Upper lobe of right lung (tissue), 1 donor: ENCODE results near the gene LEF1. TPM values are rescaled to one million over a fixed set of nuclear protein-coding genes. Genes with fewer than 3 reads are reported as not detected.

Source experiments
- ATAC-seq: fragments of 200-7000 bp; cut with Tn5 transposase; one replicate; pipeline ENCODE4 v1.9.1; 2020; ENCODE audit warnings: mild to moderate bottlenecking, moderate library complexity
- DNase-seq: peaks from one replicate; pipeline ENCODE4 v3.0.0-alpha.2; 2020
- H3K27ac ChIP-seq: fragments of 200-600 bp; one replicate; pipeline ENCODE4 v1.8.0; 2022
- H3K27me3 ChIP-seq: fragments of 200-600 bp; one replicate; pipeline ENCODE4 v1.8.0; 2022; ENCODE audit warnings: mild to moderate bottlenecking
- H3K36me3 ChIP-seq: fragments of 200-600 bp; one replicate; pipeline ENCODE4 v1.8.0; 2022
- H3K4me1 ChIP-seq: fragments of 200-600 bp; one replicate; pipeline ENCODE4 v1.8.0; 2022
- H3K4me3 ChIP-seq: fragments of 200-600 bp; one replicate; pipeline ENCODE4 v1.8.0; 2022; ENCODE audit warnings: mild to moderate bottlenecking
- H3K9me3 ChIP-seq: fragments of 200-600 bp; one replicate; pipeline ENCODE4 v1.8.0; 2022
- intact Hi-C: fragments of 100-400 bp; cut with DNase I; formaldehyde crosslinking; loops from one replicate; pipeline ENCODE4 v1.11.0; 2022
- total RNA-seq: library from RNA; stranded (reverse); fragmentation: NEBNext Ultra II Directional; extraction: Animal tissue kit (Norgen Biotek cat#: 25700); gene quantifications from one replicate; pipeline ENCODE4 v1.2.1, GENCODE V29; 2021
- TF ChIP-seq, protein P1 (sequence below): fragments of 200-600 bp; IDR thresholded peaks from one replicate; pipeline ENCODE4 v1.8.0; 2022; ENCODE audit warnings: antibody characterized with exemption
- donor health status: DM: no; HTN: yes; CAD: no; lungs with severe emphysema.

LEF1 gene
- total RNA-seq, 1 donor from 2014 or later, result 9.1 TPM

DNA sequence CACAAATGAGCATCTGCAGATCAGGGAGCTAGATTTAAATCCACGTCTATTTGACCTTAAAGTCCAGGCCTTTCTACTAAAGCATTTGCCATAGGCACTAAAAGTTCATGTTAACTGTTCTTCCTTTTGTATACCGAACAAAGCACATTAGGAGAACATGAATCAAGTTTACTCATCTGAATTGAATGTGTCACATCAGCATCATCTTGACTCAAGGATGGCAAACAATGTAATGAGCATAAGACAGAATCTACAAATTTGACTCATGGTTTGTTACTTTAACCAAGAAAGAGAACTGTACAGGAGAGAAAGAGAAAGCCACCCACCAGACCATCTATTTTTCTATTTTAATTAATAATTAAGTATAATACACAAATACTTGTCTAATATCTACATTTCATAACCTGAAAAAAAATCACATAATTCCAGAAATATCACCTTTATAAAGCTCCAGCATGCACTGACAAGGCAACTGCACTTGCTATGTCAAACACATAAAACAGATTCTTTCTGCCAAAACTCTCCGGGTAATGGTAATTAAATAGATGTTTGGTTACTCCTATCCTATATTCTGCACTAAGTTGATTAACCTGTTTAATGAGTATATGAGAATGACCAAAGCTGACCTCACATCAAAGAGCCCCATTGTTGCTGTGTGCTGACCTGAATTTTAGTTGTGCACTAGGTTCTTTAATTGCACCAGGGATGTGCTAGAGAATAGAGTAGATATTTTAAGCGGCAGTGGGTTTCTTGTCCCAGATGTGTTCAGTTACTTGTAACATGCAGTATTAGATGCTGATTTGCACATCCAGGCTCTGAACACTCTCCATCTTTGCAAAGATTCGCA, 42.5 kb upstream of the LEF1 start:
- DNase-seq (no peak), ATAC-seq (no peak)
- Histone ChIP-seq H3K27ac (no peak overlapping the region), H3K4me3 (no peak overlapping the region), H3K36me3 (no peaks in the 10 kb centered on the region), H3K9me3 (no peaks in the 10 kb centered on the region), H3K4me1 (no peaks in the 10 kb centered on the region), H3K27me3 (no peaks in the 10 kb centered on the region)
- intact Hi-C loops, result no loop called here
- TF ChIP-seq, protein P1, sequence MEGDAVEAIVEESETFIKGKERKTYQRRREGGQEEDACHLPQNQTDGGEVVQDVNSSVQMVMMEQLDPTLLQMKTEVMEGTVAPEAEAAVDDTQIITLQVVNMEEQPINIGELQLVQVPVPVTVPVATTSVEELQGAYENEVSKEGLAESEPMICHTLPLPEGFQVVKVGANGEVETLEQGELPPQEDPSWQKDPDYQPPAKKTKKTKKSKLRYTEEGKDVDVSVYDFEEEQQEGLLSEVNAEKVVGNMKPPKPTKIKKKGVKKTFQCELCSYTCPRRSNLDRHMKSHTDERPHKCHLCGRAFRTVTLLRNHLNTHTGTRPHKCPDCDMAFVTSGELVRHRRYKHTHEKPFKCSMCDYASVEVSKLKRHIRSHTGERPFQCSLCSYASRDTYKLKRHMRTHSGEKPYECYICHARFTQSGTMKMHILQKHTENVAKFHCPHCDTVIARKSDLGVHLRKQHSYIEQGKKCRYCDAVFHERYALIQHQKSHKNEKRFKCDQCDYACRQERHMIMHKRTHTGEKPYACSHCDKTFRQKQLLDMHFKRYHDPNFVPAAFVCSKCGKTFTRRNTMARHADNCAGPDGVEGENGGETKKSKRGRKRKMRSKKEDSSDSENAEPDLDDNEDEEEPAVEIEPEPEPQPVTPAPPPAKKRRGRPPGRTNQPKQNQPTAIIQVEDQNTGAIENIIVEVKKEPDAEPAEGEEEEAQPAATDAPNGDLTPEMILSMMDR, result no peak

DNA sequence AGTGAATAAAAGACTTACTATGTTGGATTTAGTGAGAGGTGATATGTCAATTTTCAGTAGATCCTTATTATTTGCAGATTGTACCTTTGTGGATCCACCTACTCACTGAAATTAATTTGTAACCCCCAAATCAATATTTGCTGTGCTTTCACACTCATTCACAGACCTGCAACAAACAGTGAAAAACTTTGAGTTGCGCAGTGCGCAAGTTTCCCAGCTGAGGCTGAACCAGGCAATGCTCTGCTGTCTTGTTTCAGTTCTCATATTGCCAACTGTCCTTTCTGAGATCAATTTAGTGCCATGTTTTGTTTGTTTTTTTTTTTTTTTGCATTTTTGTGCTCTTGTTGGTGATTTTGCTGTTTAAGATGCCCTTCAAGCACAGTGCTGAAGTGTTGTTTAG, 40.8 kb upstream of the LEF1 start:
- Histone ChIP-seq H3K9me3 (no peaks in the 10 kb centered on the region), H3K27ac (no peak overlapping the region), H3K27me3 (no peaks in the 10 kb centered on the region), H3K4me3 (no peak overlapping the region), H3K4me1 (no peaks in the 10 kb centered on the region), H3K36me3 (no peaks in the 10 kb centered on the region)
- DNase-seq, result no peak
- intact Hi-C loops, result no loop called here
- no peak for ATAC-seq
- TF ChIP-seq, protein P1, result no peak

- TF ChIP-seq, protein P1, result no peak
- intact Hi-C loops, result no loop called here
These were observed 37.1 kb upstream of the LEF1 start for GRCh38 chr4:108205859-108206258.

GRCh38 chr4:108204518-108204917, 35.8 kb upstream of the LEF1 start:
- intact Hi-C loops, result no loop called here

More at GRCh38 chr4:108205859-108206258, 37.1 kb upstream of the LEF1 start:
- no peaks in the 10 kb centered on the region for H3K27me3 ChIP-seq
- H3K4me3 ChIP-seq, result no peak overlapping the region
- no peaks in the 10 kb centered on the region for H3K4me1 ChIP-seq
- no peak for DNase-seq
- no peaks in the 10 kb centered on the region for H3K36me3 ChIP-seq
- ATAC-seq, result no peak
- no peaks in the 10 kb centered on the region for H3K9me3 ChIP-seq
- no peak overlapping the region for H3K27ac ChIP-seq

DNA sequence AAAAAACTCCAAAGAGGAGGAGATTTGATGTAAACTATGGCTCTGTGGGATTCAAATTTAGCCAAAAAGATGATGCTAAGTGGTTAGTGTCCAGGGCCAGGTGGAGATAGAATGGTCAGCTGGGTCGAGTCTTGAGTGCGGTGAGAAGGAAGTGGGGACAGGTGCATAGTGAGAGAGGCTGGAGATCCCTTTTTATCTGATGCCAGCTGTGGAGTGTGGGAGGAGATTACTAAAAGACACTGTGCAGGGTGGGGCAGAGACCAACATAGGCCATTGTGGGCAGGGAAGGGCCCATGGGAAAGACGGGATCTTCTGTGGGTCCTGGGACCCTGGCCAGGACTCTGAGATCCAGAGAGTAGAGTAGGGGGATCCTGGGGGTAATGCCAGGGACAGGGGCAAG, 34.6 kb upstream of the LEF1 start:
- TF ChIP-seq, protein P1, result no peak
- DNase-seq, result no peak
- Histone ChIP-seq H3K4me1 (no peaks in the 10 kb centered on the region), H3K9me3 (no peaks in the 10 kb centered on the region), H3K27me3 (no peaks in the 10 kb centered on the region), H3K27ac (no peak overlapping the region), H3K4me3 (no peak overlapping the region), H3K36me3 (no peaks in the 10 kb centered on the region)
- ATAC-seq, result peak; percentile 15
- intact Hi-C loops, result no loop called here

More at GRCh38 chr4:108204518-108204917, 35.8 kb upstream of the LEF1 start:
- Histone ChIP-seq H3K27me3 (no peaks in the 10 kb centered on the region), H3K4me1 (no peaks in the 10 kb centered on the region), H3K27ac (no peak overlapping the region), H3K36me3 (no peaks in the 10 kb centered on the region), H3K9me3 (no peaks in the 10 kb centered on the region), H3K4me3 (no peak overlapping the region)
- TF ChIP-seq, protein P1, result no peak
- DNase-seq, result no peak
- ATAC-seq, result no peak
